Fibroblast of villous mesenchyme (primary cell): ENCODE results near the gene CHRNA4. TPM values are rescaled to one million over a fixed set of nuclear protein-coding genes. Genes with fewer than 3 reads are reported as not detected.

Experiments used
- DNase-seq: peaks from one replicate; pipeline ENCODE4 v3.0.0-alpha.2; 2010; ENCODE audit warnings: low read depth
- H3K4me3 ChIP-seq: 2 replicates; pipeline ENCODE4 v1.5.1; 2011; ENCODE audit warnings: low read depth, mild to moderate bottlenecking, low read length
- CTCF ChIP-seq: IDR thresholded peaks from 2 replicates; pipeline ENCODE4 v1.5.1; 2012; ENCODE audit warnings: low read depth, mild to moderate bottlenecking, low read length; ENCODE audit not compliant: insufficient read depth
- total RNA-seq: library from RNA; depleted of rRNA; stranded (reverse); fragments of >200 nt; gene quantifications from 2 replicates; pipeline ENCODE4 v1.2.3, GENCODE V29; 2012

CHRNA4 gene
- total RNA-seq, 1 donor, result not detected

GRCh38 chr20:63325554-63326313, 35.4 kb downstream of the CHRNA4 start:
- no peak overlapping the region for H3K4me3 ChIP-seq
- no peak for DNase-seq
- TF ChIP-seq CTCF, result no peak

- no peak overlapping the region for H3K4me3 ChIP-seq
- no peak for DNase-seq
- TF ChIP-seq CTCF, result no peak
Measured at GRCh38 chr20:63325021-63325471, 36.1 kb downstream of the CHRNA4 start.

- DNase-seq, result no peak
- H3K4me3 ChIP-seq, result no peak overlapping the region
- no peak for TF ChIP-seq CTCF
Measured at GRCh38 chr20:63323357-63323981, 37.7 kb downstream of the CHRNA4 start.

GRCh38 chr20:63322933-63323273, 38.2 kb downstream of the CHRNA4 start:
- DNase-seq, result no peak

GRCh38 chr20:63322146-63322932, 38.8 kb downstream of the CHRNA4 start:
- H3K4me3 ChIP-seq, result no peak overlapping the region
- no peak for TF ChIP-seq CTCF
- no peak for DNase-seq

More at GRCh38 chr20:63322933-63323273, 38.2 kb downstream of the CHRNA4 start:
- TF ChIP-seq CTCF, result no peak
- H3K4me3 ChIP-seq, result no peak overlapping the region

- no peak for TF ChIP-seq CTCF
- H3K4me3 ChIP-seq, result no peak overlapping the region
- DNase-seq, result no peak
Measured at GRCh38 chr20:63321148-63321831, 39.9 kb downstream of the CHRNA4 start.
